NT2/D1 (cell line): ENCODE results near the gene FAHD1.

Source experiments
- DNase-seq: peaks from one replicate; pipeline ENCODE4 v3.0.0-alpha.2; 2011; ENCODE audit warnings: low read depth, low spot score
- H3K27me3 ChIP-seq: 2 replicates; pipeline ENCODE4 v1.6.0; 2011; ENCODE audit warnings: mild to moderate bottlenecking; ENCODE audit not compliant: insufficient read length, insufficient read depth
- H3K36me3 ChIP-seq: 2 replicates; pipeline ENCODE4 v1.6.1; 2011; ENCODE audit warnings: mild to moderate bottlenecking, low read length, mixed read lengths; ENCODE audit not compliant: insufficient read depth, insufficient read length
- H3K4me1 ChIP-seq: 2 replicates; pipeline ENCODE4 v1.5.1; 2011; ENCODE audit not compliant: insufficient read depth, insufficient read length
- H3K4me3 ChIP-seq: 2 replicates; pipeline ENCODE4 v1.5.1; 2011; ENCODE audit warnings: low read depth; ENCODE audit not compliant: insufficient read length
- H3K9ac ChIP-seq: 2 replicates; pipeline ENCODE4 v1.6.0; 2011; ENCODE audit warnings: low read depth; ENCODE audit not compliant: insufficient read length
- H3K9me3 ChIP-seq: 2 replicates; pipeline ENCODE4 v1.5.1; 2011; ENCODE audit warnings: mild to moderate bottlenecking, low read length; ENCODE audit not compliant: insufficient read depth
- SUZ12 ChIP-seq: IDR thresholded peaks from 2 replicates; pipeline ENCODE4 v1.6.1; 2011; ENCODE audit not compliant: insufficient read length, insufficient read depth; ENCODE audit errors: extremely low read depth
- YY1 ChIP-seq: IDR thresholded peaks from 2 replicates; pipeline ENCODE4 v1.6.1; 2011; ENCODE audit not compliant: insufficient read length, insufficient read depth
- ZNF274 ChIP-seq: IDR thresholded peaks from 2 replicates; pipeline ENCODE4 v1.6.1; 2011; ENCODE audit warnings: mild to moderate bottlenecking, low read depth, low read length

The FAHD1 gene

GRCh38 chr16:1786242-1787055 lies 40.6 kb upstream of the FAHD1 start:
- Histone ChIP-seq H3K9ac (no peak overlapping the region), H3K9me3 (no peaks in the 10 kb centered on the region), H3K36me3 (peaks cover 74% of the 10 kb centered on the region), H3K4me3 (no peak overlapping the region), H3K4me1 (peaks cover 2% of the 10 kb centered on the region), H3K27me3 (no peaks in the 10 kb centered on the region)
- TF ChIP-seq SUZ12 (no peak), YY1 (no peak), ZNF274 (no peak)
- DNase-seq, result no peak

- no peak for DNase-seq
- Histone ChIP-seq H3K4me3 (no peak overlapping the region), H3K9me3 (no peaks in the 10 kb centered on the region), H3K36me3 (peaks cover 79% of the 10 kb centered on the region), H3K27me3 (no peaks in the 10 kb centered on the region), H3K9ac (no peak overlapping the region), H3K4me1 (peaks cover 2% of the 10 kb centered on the region)
- no peak for TF ChIP-seq SUZ12
- TF ChIP-seq YY1, result no peak
- no peak for TF ChIP-seq ZNF274
Measured at GRCh38 chr16:1787056-1787321, 40.0 kb upstream of the FAHD1 start.

GRCh38 chr16:1787322-1788094 lies 39.5 kb upstream of the FAHD1 start:
- no peak for DNase-seq
- Histone ChIP-seq H3K9me3 (no peaks in the 10 kb centered on the region), H3K36me3 (peaks cover 84% of the 10 kb centered on the region), H3K9ac (no peak overlapping the region), H3K27me3 (no peaks in the 10 kb centered on the region), H3K4me1 (peaks cover 2% of the 10 kb centered on the region), H3K4me3 (no peak overlapping the region)
- TF ChIP-seq SUZ12 (no peak), ZNF274 (no peak), YY1 (no peak)

- H3K9ac ChIP-seq, result no peak overlapping the region
- no peaks in the 10 kb centered on the region for H3K27me3 ChIP-seq
- no peak for DNase-seq
- H3K4me3 ChIP-seq, result no peak overlapping the region
- TF ChIP-seq ZNF274 (no peak), YY1 (no peak), SUZ12 (no peak)
- peaks cover 86% of the 10 kb centered on the region for H3K36me3 ChIP-seq
- peaks cover 2% of the 10 kb centered on the region for H3K4me1 ChIP-seq
- no peaks in the 10 kb centered on the region for H3K9me3 ChIP-seq
Measured at GRCh38 chr16:1788095-1788707, 38.8 kb upstream of the FAHD1 start.

- H3K9ac ChIP-seq, result no peak overlapping the region
- no peak for TF ChIP-seq ZNF274
- no peak for TF ChIP-seq YY1
- no peak for TF ChIP-seq SUZ12
- H3K4me3 ChIP-seq, result no peak overlapping the region
- H3K36me3 ChIP-seq, result peaks cover 86% of the 10 kb centered on the region
- H3K27me3 ChIP-seq, result no peaks in the 10 kb centered on the region
- H3K9me3 ChIP-seq, result no peaks in the 10 kb centered on the region
- no peak for DNase-seq
- H3K4me1 ChIP-seq, result peaks cover 2% of the 10 kb centered on the region
Measured at GRCh38 chr16:1788708-1789100, 38.3 kb upstream of the FAHD1 start.

GRCh38 chr16:1789643-1790045 lies 37.4 kb upstream of the FAHD1 start:
- H3K4me3 ChIP-seq, result no peak overlapping the region
- no peak for TF ChIP-seq YY1
- TF ChIP-seq ZNF274, result no peak
- no peak for TF ChIP-seq SUZ12
- DNase-seq, result no peak
- H3K9ac ChIP-seq, result no peak overlapping the region
- H3K36me3 ChIP-seq, result peaks cover 80% of the 10 kb centered on the region
- peaks cover 4% of the 10 kb centered on the region for H3K4me1 ChIP-seq
- H3K27me3 ChIP-seq, result no peaks in the 10 kb centered on the region
- H3K9me3 ChIP-seq, result no peaks in the 10 kb centered on the region

GRCh38 chr16:1790261-1790610 lies 36.8 kb upstream of the FAHD1 start:
- TF ChIP-seq YY1 (no peak), ZNF274 (no peak), SUZ12 (no peak)
- peaks cover 74% of the 10 kb centered on the region for H3K36me3 ChIP-seq
- H3K9ac ChIP-seq, result no peak overlapping the region
- peaks cover 2% of the 10 kb centered on the region for H3K4me1 ChIP-seq
- H3K4me3 ChIP-seq, result no peak overlapping the region
- H3K9me3 ChIP-seq, result no peaks in the 10 kb centered on the region; the same call in 1 of the 2 replicates
- no peak for DNase-seq
- H3K27me3 ChIP-seq, result no peaks in the 10 kb centered on the region
